OCI-LY1 (cell line): ENCODE results near the gene NUP93.

Experiments
- H2AFZ ChIP-seq: fragments of 200-600 bp; sonication (generic), shearing (Covaris generic); 2 replicates; pipeline ENCODE4 v1.6.0; 2014; ENCODE audit warnings: antibody characterized with exemption, mild to moderate bottlenecking, low read length
- H3F3A ChIP-seq: fragments of 200-600 bp; sonication (generic), shearing (Covaris generic); 2 replicates; pipeline ENCODE4 v1.6.0; 2014; ENCODE audit warnings: mild to moderate bottlenecking, antibody characterized with exemption, low read length, moderate library complexity; ENCODE audit not compliant: insufficient read depth
- H3K27ac ChIP-seq: fragments of 200-600 bp; sonication (generic); 2 replicates; pipeline ENCODE4 v1.5.1; 2014; ENCODE audit warnings: low read length, mixed run types, mild to moderate bottlenecking, low read depth; ENCODE audit not compliant: poor library complexity, severe bottlenecking
- H3K27me3 ChIP-seq: fragments of 200-600 bp; sonication (generic); 2 replicates; pipeline ENCODE4 v1.6.0; 2014; ENCODE audit warnings: antibody characterized with exemption, mild to moderate bottlenecking, low read length, moderate library complexity; ENCODE audit not compliant: insufficient read depth
- H3K36me3 ChIP-seq: fragments of 200-600 bp; sonication (generic); 2 replicates; pipeline ENCODE4 v1.6.1; 2014; ENCODE audit warnings: mild to moderate bottlenecking, antibody characterized with exemption, low read length, moderate library complexity, mixed read lengths; ENCODE audit not compliant: insufficient read depth
- H3K4me1 ChIP-seq: fragments of 200-600 bp; sonication (generic); 2 replicates; pipeline ENCODE4 v1.5.1; 2014; ENCODE audit warnings: mild to moderate bottlenecking, low read length, moderate library complexity; ENCODE audit not compliant: insufficient read depth, severe bottlenecking
- H3K4me2 ChIP-seq: fragments of 200-600 bp; sonication (generic), shearing (Covaris generic); 2 replicates; pipeline ENCODE4 v1.6.1; 2014; ENCODE audit warnings: low read length
- H3K4me3 ChIP-seq: fragments of 200-600 bp; sonication (generic); 2 replicates; pipeline ENCODE4 v1.5.1; 2014; ENCODE audit warnings: low read length, low read depth, mild to moderate bottlenecking, mixed read lengths; ENCODE audit not compliant: poor library complexity, severe bottlenecking
- H3K79me2 ChIP-seq: fragments of 200-600 bp; shearing (Covaris generic); 2 replicates; pipeline ENCODE4 v1.6.1; 2016; ENCODE audit warnings: mixed run types, low read length, mixed read lengths; ENCODE audit not compliant: insufficient read depth
- H3K9ac ChIP-seq: fragments of 200-600 bp; sonication (generic), shearing (Covaris generic); 2 replicates; pipeline ENCODE4 v1.6.1; 2014; ENCODE audit warnings: mild to moderate bottlenecking, low read length, mixed read lengths
- H3K9me2 ChIP-seq: fragments of 200-600 bp; sonication (generic), shearing (Covaris generic); 2 replicates; pipeline ENCODE4 v1.6.1; 2014; ENCODE audit warnings: low read depth, mild to moderate bottlenecking, low read length, mixed read lengths
- H3K9me3 ChIP-seq: fragments of 200-600 bp; shearing (Covaris generic); 2 replicates; pipeline ENCODE4 v1.6.1; 2014; ENCODE audit warnings: low read length, mixed read lengths
- H4K20me1 ChIP-seq: fragments of 200-600 bp; sonication (generic), shearing (Covaris generic); 2 replicates; pipeline ENCODE4 v1.6.0; 2016; ENCODE audit warnings: mild to moderate bottlenecking, low read length; ENCODE audit not compliant: insufficient read depth
- EZH2 ChIP-seq: fragments of 200-600 bp; sonication (generic), shearing (Covaris generic); IDR thresholded peaks from 2 replicates; pipeline ENCODE4 v1.8.0; 2017; ENCODE audit warnings: borderline replicate concordance, mixed run types, mild to moderate bottlenecking, antibody characterized with exemption, low read length, moderate library complexity, mixed read lengths
- TF ChIP-seq, protein P1 (sequence below): fragments of 200-600 bp; sonication (generic), shearing (Covaris generic); IDR thresholded peaks from 2 replicates; pipeline ENCODE4 v1.5.1; 2017; ENCODE audit warnings: mild to moderate bottlenecking, antibody characterized with exemption, low read length, moderate library complexity, mixed read lengths

NUP93 gene

DNA sequence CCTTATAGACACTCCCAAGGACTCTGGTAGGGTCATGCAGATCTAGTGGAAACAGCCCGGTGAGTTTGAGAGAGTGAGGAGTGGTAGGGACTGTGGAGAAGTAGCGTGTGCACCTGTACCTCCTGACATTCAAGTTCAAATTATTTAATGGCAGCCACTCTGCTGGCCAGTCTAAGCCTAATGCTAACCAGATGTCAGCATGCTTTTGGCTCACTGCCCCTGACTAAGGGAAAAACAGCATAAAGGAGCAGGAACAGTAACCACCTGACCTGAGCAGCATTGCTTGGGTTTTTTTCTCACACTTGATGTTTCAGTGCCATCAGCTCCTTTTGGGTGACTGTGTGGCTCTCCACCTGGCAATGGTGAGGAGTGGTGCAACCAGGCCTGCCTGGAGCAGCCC is 111.3 kb downstream of the NUP93 start:
- no peak overlapping the region for H2AFZ ChIP-seq
- H3K9ac ChIP-seq: no peak overlapping the region
- no peaks in the 10 kb centered on the region for H3F3A ChIP-seq
- H3K27ac ChIP-seq: no peak overlapping the region
- no peaks in the 10 kb centered on the region for H3K79me2 ChIP-seq
- H3K4me1 ChIP-seq: no peaks in the 10 kb centered on the region
- peaks cover 82% of the 10 kb centered on the region for H3K36me3 ChIP-seq
- TF ChIP-seq, protein P1, sequence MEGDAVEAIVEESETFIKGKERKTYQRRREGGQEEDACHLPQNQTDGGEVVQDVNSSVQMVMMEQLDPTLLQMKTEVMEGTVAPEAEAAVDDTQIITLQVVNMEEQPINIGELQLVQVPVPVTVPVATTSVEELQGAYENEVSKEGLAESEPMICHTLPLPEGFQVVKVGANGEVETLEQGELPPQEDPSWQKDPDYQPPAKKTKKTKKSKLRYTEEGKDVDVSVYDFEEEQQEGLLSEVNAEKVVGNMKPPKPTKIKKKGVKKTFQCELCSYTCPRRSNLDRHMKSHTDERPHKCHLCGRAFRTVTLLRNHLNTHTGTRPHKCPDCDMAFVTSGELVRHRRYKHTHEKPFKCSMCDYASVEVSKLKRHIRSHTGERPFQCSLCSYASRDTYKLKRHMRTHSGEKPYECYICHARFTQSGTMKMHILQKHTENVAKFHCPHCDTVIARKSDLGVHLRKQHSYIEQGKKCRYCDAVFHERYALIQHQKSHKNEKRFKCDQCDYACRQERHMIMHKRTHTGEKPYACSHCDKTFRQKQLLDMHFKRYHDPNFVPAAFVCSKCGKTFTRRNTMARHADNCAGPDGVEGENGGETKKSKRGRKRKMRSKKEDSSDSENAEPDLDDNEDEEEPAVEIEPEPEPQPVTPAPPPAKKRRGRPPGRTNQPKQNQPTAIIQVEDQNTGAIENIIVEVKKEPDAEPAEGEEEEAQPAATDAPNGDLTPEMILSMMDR: no peak
- no peak for TF ChIP-seq EZH2
- no peaks in the 10 kb centered on the region for H3K9me2 ChIP-seq
- no peaks in the 10 kb centered on the region for H3K27me3 ChIP-seq
- H4K20me1 ChIP-seq: no peaks in the 10 kb centered on the region
- no peaks in the 10 kb centered on the region for H3K9me3 ChIP-seq
- no peak overlapping the region for H3K4me3 ChIP-seq
- H3K4me2 ChIP-seq: no peak overlapping the region

DNA sequence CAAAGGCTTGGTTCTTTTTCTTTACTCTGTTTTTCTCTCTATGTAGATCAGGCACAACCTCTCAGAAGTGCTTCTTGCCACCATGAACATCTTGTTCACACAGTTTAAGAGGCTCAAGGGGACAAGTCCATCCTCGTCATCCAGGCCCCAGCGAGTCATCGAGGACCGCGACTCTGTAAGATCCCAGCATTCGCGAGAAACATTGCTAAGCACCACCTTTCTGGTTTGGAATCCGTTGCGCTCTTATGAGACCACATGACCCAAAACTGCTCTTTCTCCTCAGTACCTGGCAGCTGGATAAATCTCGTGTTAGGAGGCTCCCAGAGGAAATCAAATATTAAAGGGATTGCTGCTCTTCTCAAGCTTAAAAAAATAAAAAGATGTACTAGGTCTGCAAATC is 111.7 kb downstream of the NUP93 start:
- no peaks in the 10 kb centered on the region for H3K9me2 ChIP-seq
- H3K9ac ChIP-seq: no peak overlapping the region
- peaks cover 77% of the 10 kb centered on the region for H3K36me3 ChIP-seq
- no peaks in the 10 kb centered on the region for H4K20me1 ChIP-seq
- H3K27me3 ChIP-seq: no peaks in the 10 kb centered on the region
- H3K4me3 ChIP-seq: no peak overlapping the region
- H3K4me2 ChIP-seq: no peak overlapping the region
- no peak for TF ChIP-seq EZH2
- TF ChIP-seq, protein P1: no peak
- no peak overlapping the region for H3K27ac ChIP-seq
- no peak overlapping the region for H2AFZ ChIP-seq
- no peaks in the 10 kb centered on the region for H3K9me3 ChIP-seq
- H3F3A ChIP-seq: no peaks in the 10 kb centered on the region
- H3K79me2 ChIP-seq: no peaks in the 10 kb centered on the region
- no peaks in the 10 kb centered on the region for H3K4me1 ChIP-seq

DNA sequence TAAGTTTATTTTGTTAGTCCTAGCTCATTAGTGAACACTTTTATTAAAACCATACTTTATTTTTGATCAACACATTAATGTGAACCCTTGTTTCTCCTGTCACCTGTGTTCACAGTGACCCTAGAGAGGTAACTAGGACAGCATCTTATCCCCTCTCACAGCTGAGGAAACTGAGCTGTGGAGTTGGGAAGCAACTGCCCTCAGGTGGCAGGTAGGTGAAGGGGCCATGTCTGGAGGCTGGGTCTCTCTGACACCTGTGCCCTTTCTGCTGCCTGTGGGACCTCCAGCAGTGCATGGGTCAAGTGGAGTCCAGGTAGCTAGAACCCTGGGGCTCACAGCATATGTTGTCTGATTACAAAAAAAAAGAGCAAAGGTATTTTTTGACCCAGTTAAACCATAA is 112.2 kb downstream of the NUP93 start:
- H3K36me3 ChIP-seq: peaks cover 73% of the 10 kb centered on the region
- TF ChIP-seq EZH2: no peak
- TF ChIP-seq, protein P1: no peak
- no peak overlapping the region for H3K27ac ChIP-seq
- no peak overlapping the region for H3K4me3 ChIP-seq
- no peaks in the 10 kb centered on the region for H3K9me2 ChIP-seq
- H3K4me1 ChIP-seq: peaks cover under 1% of the 10 kb centered on the region
- no peaks in the 10 kb centered on the region for H3K79me2 ChIP-seq
- no peaks in the 10 kb centered on the region for H3K9me3 ChIP-seq
- no peaks in the 10 kb centered on the region for H3F3A ChIP-seq
- no peaks in the 10 kb centered on the region for H3K27me3 ChIP-seq
- no peak overlapping the region for H3K9ac ChIP-seq
- H3K4me2 ChIP-seq: no peak overlapping the region
- no peak overlapping the region for H2AFZ ChIP-seq
- H4K20me1 ChIP-seq: no peaks in the 10 kb centered on the region
